ENCODE results near the gene KANK2. TPM values are rescaled to one million over a fixed set of nuclear protein-coding genes. Genes with fewer than 3 reads are reported as not detected.

KANK2 gene
- total and polyA plus RNA-seq, 2 of the 13 experiments (the other 11 are each of a cell fraction or from before 2014, with no cell fraction given): 5.7 to 12.9 TPM

DNA sequence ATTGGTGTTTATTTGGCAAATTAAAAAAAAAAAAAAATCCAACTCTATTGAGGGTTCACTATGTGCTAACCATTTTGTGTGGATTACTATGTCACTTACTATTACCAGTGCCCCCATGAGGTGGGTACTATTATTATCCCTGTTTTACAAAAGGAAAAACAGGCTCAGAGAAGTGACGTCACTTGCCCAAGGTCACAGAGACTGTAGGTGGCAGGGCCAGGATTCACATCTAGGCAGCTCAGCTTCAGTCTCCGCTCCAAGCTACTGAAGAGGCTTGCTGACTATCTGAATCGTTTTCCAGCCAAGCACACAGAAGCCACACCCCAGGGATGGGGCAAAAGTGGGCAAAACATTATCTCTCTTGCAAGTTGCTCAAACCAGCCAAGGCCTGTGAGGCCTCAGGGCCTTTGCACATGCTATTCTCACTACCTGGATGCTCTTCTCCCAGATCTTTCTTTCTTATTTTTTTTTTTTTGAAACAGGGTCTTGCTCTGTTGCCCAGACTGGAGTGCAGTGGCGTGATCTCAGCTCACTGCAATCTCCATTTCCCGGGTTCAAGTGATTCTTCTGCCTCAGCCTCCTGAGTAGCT lies 37.2 kb upstream of the KANK2 start:
- in situ Hi-C loops (cut with HindIII; ENCODE audit: extremely low pct_ligation_motif_present, low pct_unique_long_range_greater_than_20kb) (no loop called here), intact Hi-C loops (cut with micrococcal nuclease; ENCODE audit: unreplicated experiment) (no loop called here)
- no peak overlapping the region for H3K4me2 ChIP-seq (ENCODE audit: low read depth, low read length)
- H3K36me3 ChIP-seq (replicated peaks in 1 of 2; ENCODE audit: control insufficient read depth in 1 of 2, insufficient read depth in 2 of 2, low read length in 2 of 2): peaks cover 3 to 12% of the 10 kb centered on the region in 2 experiments; a peak in 3 of 5 replicates
- H3K79me2 ChIP-seq (ENCODE audit: insufficient read depth, low read length): peaks cover 2% of the 10 kb centered on the region
- POLR2A ChIA-PET: interaction anchor here (2.0 to 2.9 kb wide), 2 partner anchors 92 to 140 kb away, joined by 10 to 22 read pairs; partner anchors contain the start of gene SWSAP1
- no peak overlapping the region for H2AFZ ChIP-seq (ENCODE audit: low read length)
- H3K9me3 ChIP-seq (ENCODE audit: low read length): no peaks in the 10 kb centered on the region
- 64% methylated on average over 5 of the region's 5 CpGs for WGBS (ENCODE audit: low lambda C conversion rate)
- no peaks in the 10 kb centered on the region for H3K27me3 ChIP-seq (ENCODE audit: control insufficient read depth in 1 of 2, insufficient read depth in 2 of 2, low read length in 2 of 2)
- ATAC-seq (no peak), DNase-seq (ENCODE audit: low spot score) (peak; percentile 75), FAIRE-seq (no peak)
- no peaks in the 10 kb centered on the region for H4K20me1 ChIP-seq (ENCODE audit: insufficient read depth, low read length)
- no peak overlapping the region for H3K9ac ChIP-seq (ENCODE audit: insufficient read depth, low read depth, low read length)
- H3K4me1 ChIP-seq (ENCODE audit: insufficient read depth, low read length): peaks cover 77% of the 10 kb centered on the region
- H3K27ac ChIP-seq (ENCODE audit: extremely low read length, insufficient read depth, low read length): no peak overlapping the region
- CTCF ChIA-PET (ENCODE audit: low intra/inter-chr PET ratio, low total read pairs): no interaction called here
- BruUV-seq (replicated peaks): no TSS peak
- H3K4me3 ChIP-seq (replicated peaks in 1 of 3; ENCODE audit: insufficient read depth in 1 of 3, low read depth in 2 of 3, low read length in 3 of 3): no peak overlapping the region
- TF ChIP-seq, protein P1, sequence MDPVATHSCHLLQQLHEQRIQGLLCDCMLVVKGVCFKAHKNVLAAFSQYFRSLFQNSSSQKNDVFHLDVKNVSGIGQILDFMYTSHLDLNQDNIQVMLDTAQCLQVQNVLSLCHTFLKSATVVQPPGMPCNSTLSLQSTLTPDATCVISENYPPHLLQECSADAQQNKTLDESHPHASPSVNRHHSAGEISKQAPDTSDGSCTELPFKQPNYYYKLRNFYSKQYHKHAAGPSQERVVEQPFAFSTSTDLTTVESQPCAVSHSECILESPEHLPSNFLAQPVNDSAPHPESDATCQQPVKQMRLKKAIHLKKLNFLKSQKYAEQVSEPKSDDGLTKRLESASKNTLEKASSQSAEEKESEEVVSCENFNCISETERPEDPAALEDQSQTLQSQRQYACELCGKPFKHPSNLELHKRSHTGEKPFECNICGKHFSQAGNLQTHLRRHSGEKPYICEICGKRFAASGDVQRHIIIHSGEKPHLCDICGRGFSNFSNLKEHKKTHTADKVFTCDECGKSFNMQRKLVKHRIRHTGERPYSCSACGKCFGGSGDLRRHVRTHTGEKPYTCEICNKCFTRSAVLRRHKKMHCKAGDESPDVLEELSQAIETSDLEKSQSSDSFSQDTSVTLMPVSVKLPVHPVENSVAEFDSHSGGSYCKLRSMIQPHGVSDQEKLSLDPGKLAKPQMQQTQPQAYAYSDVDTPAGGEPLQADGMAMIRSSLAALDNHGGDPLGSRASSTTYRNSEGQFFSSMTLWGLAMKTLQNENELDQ (CRISPR knock-in tag; IDR thresholded peaks at IDR 0.05; ENCODE audit: borderline replicate concordance): no peak
- TF ChIP-seq JARID2 (CRISPR knock-in tag; IDR thresholded peaks at IDR 0.05; ENCODE audit: insufficient replicate concordance): no peak
- TF ChIP-seq, protein P2, sequence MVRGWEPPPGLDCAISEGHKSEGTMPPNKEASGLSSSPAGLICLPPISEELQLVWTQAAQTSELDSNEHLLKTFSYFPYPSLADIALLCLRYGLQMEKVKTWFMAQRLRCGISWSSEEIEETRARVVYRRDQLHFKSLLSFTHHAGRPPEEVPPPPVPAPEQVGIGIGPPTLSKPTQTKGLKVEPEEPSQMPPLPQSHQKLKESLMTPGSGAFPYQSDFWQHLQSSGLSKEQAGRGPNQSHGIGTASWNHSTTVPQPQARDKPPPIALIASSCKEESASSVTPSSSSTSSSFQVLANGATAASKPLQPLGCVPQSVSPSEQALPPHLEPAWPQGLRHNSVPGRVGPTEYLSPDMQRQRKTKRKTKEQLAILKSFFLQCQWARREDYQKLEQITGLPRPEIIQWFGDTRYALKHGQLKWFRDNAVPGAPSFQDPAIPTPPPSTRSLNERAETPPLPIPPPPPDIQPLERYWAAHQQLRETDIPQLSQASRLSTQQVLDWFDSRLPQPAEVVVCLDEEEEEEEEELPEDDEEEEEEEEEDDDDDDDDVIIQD (CRISPR knock-in tag; IDR thresholded peaks at IDR 0.05; ENCODE audit: low read depth): no peak
- no peak for TF ChIP-seq SOX5 (CRISPR knock-in tag; IDR thresholded peaks at IDR 0.05; ENCODE audit: borderline replicate concordance)
- TF ChIP-seq AKAP8 (CRISPR knock-in tag; IDR thresholded peaks at IDR 0.05): no peak
- TF ChIP-seq ZBTB7B (CRISPR knock-in tag; IDR thresholded peaks at IDR 0.05): no peak
- no peak for TF ChIP-seq ZNF235 (CRISPR knock-in tag; IDR thresholded peaks at IDR 0.05; ENCODE audit: borderline replicate concordance)
- TF ChIP-seq ISX (CRISPR knock-in tag; conservative IDR thresholded peaks at IDR 0.05): no peak
- TF ChIP-seq ZNF121 (CRISPR knock-in tag; IDR thresholded peaks at IDR 0.05): peak; percentile 21; the same call in 1 of the 2 replicates
- TF ChIP-seq, protein P3, sequence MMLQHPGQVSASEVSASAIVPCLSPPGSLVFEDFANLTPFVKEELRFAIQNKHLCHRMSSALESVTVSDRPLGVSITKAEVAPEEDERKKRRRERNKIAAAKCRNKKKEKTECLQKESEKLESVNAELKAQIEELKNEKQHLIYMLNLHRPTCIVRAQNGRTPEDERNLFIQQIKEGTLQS (CRISPR knock-in tag; IDR thresholded peaks at IDR 0.05): no peak
- TF ChIP-seq FOXM1 (CRISPR knock-in tag; IDR thresholded peaks at IDR 0.05): no peak
- no peak for TF ChIP-seq CBX1 (IDR thresholded peaks at IDR 0.05; ENCODE audit: low read depth)
- TF ChIP-seq TBX2 (CRISPR knock-in tag; IDR thresholded peaks at IDR 0.05; ENCODE audit: borderline replicate concordance): 0 out of 2 replicates have a peak, but pooled peaks have one; percentile 17
- TF ChIP-seq, protein P4, sequence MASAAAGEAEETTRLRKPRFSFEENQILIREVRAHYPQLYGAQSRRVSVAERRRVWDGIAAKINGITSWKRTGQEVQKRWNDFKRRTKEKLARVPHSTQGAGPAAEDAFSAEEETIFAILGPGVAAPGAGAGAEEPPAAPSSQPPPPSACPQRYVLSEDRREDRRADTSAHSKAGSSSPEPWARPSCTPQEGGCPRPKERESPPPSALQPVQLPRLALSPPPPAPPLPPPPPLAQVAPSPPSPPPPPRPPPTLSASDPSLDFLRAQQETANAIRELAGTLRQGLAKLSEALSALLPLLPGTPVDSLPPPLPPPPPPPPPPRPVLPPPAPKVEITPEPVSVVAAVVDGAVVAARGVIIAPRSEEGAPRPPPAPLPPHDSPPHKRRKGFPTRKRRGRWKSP (CRISPR knock-in tag; IDR thresholded peaks at IDR 0.05): no peak
- TF ChIP-seq TEAD2 (CRISPR knock-in tag; IDR thresholded peaks at IDR 0.05): no peak
- no peak for TF ChIP-seq NFE2L2 (IDR thresholded peaks at IDR 0.05; ENCODE audit: low read length)
- no peak for TF ChIP-seq ZFAT (CRISPR knock-in tag; conservative IDR thresholded peaks at IDR 0.05)
- no peak for TF ChIP-seq KLF13 (CRISPR knock-in tag; IDR thresholded peaks at IDR 0.05)
- peak; percentile 49; the same call in 1 of the 2 replicates for TF ChIP-seq RCOR2 (CRISPR knock-in tag; IDR thresholded peaks at IDR 0.05)
- no peak for TF ChIP-seq SETDB1 (CRISPR knock-in tag; IDR thresholded peaks at IDR 0.05; ENCODE audit: borderline replicate concordance)
- no peak for TF ChIP-seq ZFP62 (CRISPR knock-in tag; IDR thresholded peaks at IDR 0.05)

Data from HepG2 (cell line).